ENCODE results near the gene SLC16A3. TPM values are rescaled to one million over a fixed set of nuclear protein-coding genes. Genes with fewer than 3 reads are reported as not detected.

SLC16A3 gene
- total RNA-seq, 2 donors from 2014 or later: 2.0 to 5.4 TPM

DNA sequence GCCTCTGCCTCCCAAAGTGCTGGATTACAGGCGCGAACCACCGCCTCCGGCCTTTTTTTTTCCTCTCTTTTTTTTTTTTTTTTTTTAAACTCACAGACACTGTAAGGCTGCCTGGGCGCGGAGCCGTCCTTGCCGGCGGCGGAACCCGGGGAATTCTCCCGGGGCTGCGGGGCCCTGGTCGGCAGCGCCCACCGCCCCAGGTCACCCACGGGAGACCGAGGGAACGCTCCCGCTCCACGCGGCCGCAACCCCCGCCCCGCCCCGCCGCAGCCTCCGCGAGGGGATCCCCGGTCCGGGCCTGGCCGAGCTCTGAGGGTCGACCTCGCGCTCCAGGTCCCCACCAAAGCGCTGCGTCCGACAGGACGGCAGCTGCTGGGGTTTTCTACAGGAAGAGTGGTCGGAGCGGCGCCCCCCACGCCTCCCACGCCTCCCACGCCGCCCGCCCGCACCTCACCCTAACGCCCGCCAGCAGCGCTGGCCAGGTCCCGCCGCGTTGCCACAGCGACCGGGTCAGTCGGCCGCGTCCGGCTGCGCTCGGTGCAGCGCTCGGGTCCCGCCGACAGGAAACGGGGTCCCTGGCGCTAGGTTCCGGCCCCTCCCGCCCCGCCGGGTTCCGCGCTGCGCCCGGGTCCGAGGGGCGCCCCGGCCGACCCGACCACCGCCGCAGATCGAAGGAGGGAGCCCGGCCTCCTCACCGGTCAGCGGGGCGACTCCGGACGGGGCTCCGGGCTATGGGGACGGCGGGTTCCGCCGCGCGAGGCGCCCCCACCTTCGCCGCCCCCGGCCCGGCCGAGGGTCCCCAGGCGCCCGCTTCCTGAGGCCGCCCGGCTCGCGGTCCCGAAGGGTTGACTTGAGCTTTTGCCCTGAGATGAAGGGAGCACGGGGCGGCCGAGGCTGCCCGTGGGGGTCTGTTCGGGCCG lies 16.3 kb upstream of the SLC16A3 start, which contains the start of gene CCDC57:
Gene CCDC57, minus strand, starts transcription at position 512 of the 920 bp plus-strand sequence. CDS start 10,898 bp downstream, outside the sequence.
- Histone ChIP-seq H3K27ac (peak within 1 kb of the TSS; percentile 28 to 82 (median 75)), H3K4me1 (peaks cover 32% of the 10 kb centered on the region), H3K9me3 (no peaks in the 10 kb centered on the region), H3K36me3 (replicated peaks in 1 of 2; ENCODE audit: insufficient read depth in 1 of 2, low read depth in 2 of 2) (no peaks in the 10 kb centered on the region), H3K27me3 (no peaks in the 10 kb centered on the region), H3K4me3 (peak within 1 kb of the TSS; percentile 56 to 99)
- 0% methylated on average over 13 to 100 of the region's 116 CpGs for WGBS, 2 donors
- intact Hi-C loops (cut with DNase I): no loop called here
- DNase-seq (peak; percentile 79 to 89 (median 86)), ATAC-seq (peak; percentile 87)
- peak in 2 of 3 donors; percentile 49 to 67 for TF ChIP-seq POLR2A (IDR thresholded peaks at IDR 0.05)
- TF ChIP-seq, protein P1, sequence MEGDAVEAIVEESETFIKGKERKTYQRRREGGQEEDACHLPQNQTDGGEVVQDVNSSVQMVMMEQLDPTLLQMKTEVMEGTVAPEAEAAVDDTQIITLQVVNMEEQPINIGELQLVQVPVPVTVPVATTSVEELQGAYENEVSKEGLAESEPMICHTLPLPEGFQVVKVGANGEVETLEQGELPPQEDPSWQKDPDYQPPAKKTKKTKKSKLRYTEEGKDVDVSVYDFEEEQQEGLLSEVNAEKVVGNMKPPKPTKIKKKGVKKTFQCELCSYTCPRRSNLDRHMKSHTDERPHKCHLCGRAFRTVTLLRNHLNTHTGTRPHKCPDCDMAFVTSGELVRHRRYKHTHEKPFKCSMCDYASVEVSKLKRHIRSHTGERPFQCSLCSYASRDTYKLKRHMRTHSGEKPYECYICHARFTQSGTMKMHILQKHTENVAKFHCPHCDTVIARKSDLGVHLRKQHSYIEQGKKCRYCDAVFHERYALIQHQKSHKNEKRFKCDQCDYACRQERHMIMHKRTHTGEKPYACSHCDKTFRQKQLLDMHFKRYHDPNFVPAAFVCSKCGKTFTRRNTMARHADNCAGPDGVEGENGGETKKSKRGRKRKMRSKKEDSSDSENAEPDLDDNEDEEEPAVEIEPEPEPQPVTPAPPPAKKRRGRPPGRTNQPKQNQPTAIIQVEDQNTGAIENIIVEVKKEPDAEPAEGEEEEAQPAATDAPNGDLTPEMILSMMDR (IDR thresholded peaks at IDR 0.05): peak in 2 of 7 experiments; percentile 5 to 44

DNA sequence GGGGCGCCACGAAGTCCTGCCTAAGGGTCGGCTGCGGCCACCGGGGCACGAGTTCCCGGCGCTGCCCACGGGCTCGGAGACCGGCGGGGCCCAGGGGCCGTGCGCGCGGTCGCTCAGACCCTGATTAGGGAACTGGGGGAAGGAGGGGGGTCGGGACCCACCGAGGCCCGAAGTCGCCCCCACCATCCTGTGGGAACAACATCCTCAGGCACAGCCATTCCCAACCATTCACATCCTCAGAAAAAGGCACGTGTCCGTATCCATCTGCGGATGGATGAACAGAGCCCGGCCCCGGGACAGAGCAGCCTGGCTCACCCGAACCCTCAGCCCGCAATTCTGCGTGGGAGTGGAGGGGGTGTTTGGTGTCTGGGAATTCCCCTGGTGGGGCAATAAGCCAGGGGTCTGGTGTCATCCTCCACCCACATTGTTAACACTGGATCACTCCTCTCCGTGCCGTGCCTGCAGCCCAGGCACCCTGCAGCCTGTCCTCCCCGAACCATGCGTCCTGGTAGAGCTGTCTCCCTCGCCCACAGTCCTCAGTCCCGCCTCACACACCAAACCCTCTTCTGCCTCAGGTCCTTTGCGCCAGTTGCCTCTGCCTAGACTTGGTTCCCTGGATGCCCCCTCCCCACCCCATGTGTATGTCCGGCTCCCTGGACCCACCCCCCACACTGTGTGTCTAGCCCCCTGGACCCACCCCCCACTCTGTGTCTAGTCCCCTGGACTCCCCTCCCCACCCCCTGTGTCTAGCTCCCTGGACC lies 15.4 kb upstream of the SLC16A3 start:
- H3K36me3 ChIP-seq (replicated peaks in 1 of 2; ENCODE audit: insufficient read depth in 1 of 2, low read depth in 2 of 2): no peaks in the 10 kb centered on the region
- H3K9me3 ChIP-seq: no peaks in the 10 kb centered on the region
- ATAC-seq: peak; percentile 24
- H3K27ac ChIP-seq: peak overlapping the region; percentile 28 to 82 (median 75)
- no peaks in the 10 kb centered on the region for H3K27me3 ChIP-seq
- intact Hi-C loops (cut with DNase I): no loop called here
- peak overlapping the region; percentile 56 to 99 for H3K4me3 ChIP-seq
- H3K4me1 ChIP-seq: peaks cover 34% of the 10 kb centered on the region
- WGBS, 2 donors: 7 to 8% methylated on average over 11 to 35 of the region's 37 CpGs
- TF ChIP-seq, protein P1 (IDR thresholded peaks at IDR 0.05): no peak
- no peak for TF ChIP-seq POLR2A (IDR thresholded peaks at IDR 0.05)
- DNase-seq: peak in 2 of 4 donors; percentile 36 to 40

GRCh38 chr17:82214012-82214628 lies 14.7 kb upstream of the SLC16A3 start:
- no peak for TF ChIP-seq POLR2A (IDR thresholded peaks at IDR 0.05)
- TF ChIP-seq, protein P1 (IDR thresholded peaks at IDR 0.05): no peak
- H3K4me1 ChIP-seq: peaks cover 34% of the 10 kb centered on the region
- H3K36me3 ChIP-seq (replicated peaks in 1 of 2; ENCODE audit: insufficient read depth in 1 of 2, low read depth in 2 of 2): no peaks in the 10 kb centered on the region
- intact Hi-C loops (cut with DNase I): no loop called here
- no peaks in the 10 kb centered on the region for H3K27me3 ChIP-seq
- ATAC-seq (no peak), DNase-seq (no peak)
- WGBS, 2 donors: 87% methylated on average over 8 of the region's 11 CpGs; no CpG with 5 or more reads in 1 of the 2 donors
- no peak overlapping the region for H3K27ac ChIP-seq
- no peaks in the 10 kb centered on the region for H3K9me3 ChIP-seq
- no peak overlapping the region for H3K4me3 ChIP-seq

- no peak overlapping the region for H3K4me3 ChIP-seq
- no peaks in the 10 kb centered on the region for H3K36me3 ChIP-seq (replicated peaks in 1 of 2; ENCODE audit: insufficient read depth in 1 of 2, low read depth in 2 of 2)
- H3K4me1 ChIP-seq: peaks cover 34% of the 10 kb centered on the region
- intact Hi-C loops (cut with DNase I): no loop called here
- no peaks in the 10 kb centered on the region for H3K27me3 ChIP-seq
- H3K27ac ChIP-seq: peak overlapping the region in 3 of 4 donors; percentile 81 to 86 (median 84)
- DNase-seq (peak in 1 of 4 donors; percentile 28), ATAC-seq (no peak)
- TF ChIP-seq POLR2A (IDR thresholded peaks at IDR 0.05): no peak
- TF ChIP-seq, protein P1 (IDR thresholded peaks at IDR 0.05): no peak
- 76 to 80% methylated on average over 17 to 25 of the region's 25 CpGs for WGBS, 2 donors
- no peaks in the 10 kb centered on the region for H3K9me3 ChIP-seq
Measured at GRCh38 chr17:82215095-82215971, 13.5 kb upstream of the SLC16A3 start.

Measured in body of pancreas (tissue), 4 donors.